Fibroblast of lung (primary cell): ENCODE results near the gene VPS54. TPM values are rescaled to one million over a fixed set of nuclear protein-coding genes. Genes with fewer than 3 reads are reported as not detected.

ENCODE experiments used
- DNase-seq, 2 donors: peaks; one replicate each; pipeline versions ENCODE4 v3.0.0 to v3.0.0-alpha.2; 2010; ENCODE audit warnings: low read depth in 2 of 2
- H2AFZ ChIP-seq: 2 replicates; pipeline ENCODE4 v1.5.1; 2012; ENCODE audit warnings: low read length, control low read depth, inconsistent platforms
- H3K27ac ChIP-seq: 2 replicates; pipeline ENCODE4 v1.5.1; 2011; ENCODE audit warnings: low read length, control low read depth; ENCODE audit not compliant: insufficient read depth
- H3K27me3 ChIP-seq: 2 replicates; pipeline ENCODE4 v1.5.1; 2011; ENCODE audit warnings: mild to moderate bottlenecking, low read length; ENCODE audit not compliant: control insufficient read depth, insufficient read depth
- H3K36me3 ChIP-seq: 2 replicates; pipeline ENCODE4 v1.5.1; 2011; ENCODE audit warnings: low read length; ENCODE audit not compliant: control insufficient read depth, insufficient read depth
- H3K4me1 ChIP-seq: 2 replicates; pipeline ENCODE4 v1.5.1; 2011; ENCODE audit warnings: low read length; ENCODE audit not compliant: control insufficient read depth, insufficient read depth; ENCODE audit errors: extremely low read depth
- H3K4me2 ChIP-seq: 2 replicates; pipeline ENCODE4 v1.5.1; 2011; ENCODE audit warnings: low read length, control low read depth; ENCODE audit not compliant: insufficient read depth; ENCODE audit errors: extremely low read depth
- H3K4me3 ChIP-seq, 4 experiments: fragments of 200-600 bp in 1 of 4; sonication (generic) in 1 of 4; replicated peaks in 1 of 4; 2 replicates each; pipeline ENCODE4 v1.5.1; 2011 to 2016; ENCODE audit warnings: low read length in 4 of 4, low read depth in 3 of 4, mild to moderate bottlenecking in 3 of 4, control low read depth in 2 of 4, inconsistent platforms in 1 of 4, mixed read lengths in 1 of 4; ENCODE audit not compliant: insufficient read depth in 1 of 4; ENCODE audit errors: control extremely low read depth in 1 of 4
- H3K79me2 ChIP-seq: 2 replicates; pipeline ENCODE4 v1.5.1; 2012; ENCODE audit warnings: mild to moderate bottlenecking, low read length, inconsistent platforms; ENCODE audit not compliant: control insufficient read depth, insufficient read depth
- H3K9ac ChIP-seq: 2 replicates; pipeline ENCODE4 v1.5.1; 2011; ENCODE audit warnings: mild to moderate bottlenecking, low read length, control low read depth; ENCODE audit not compliant: insufficient read depth
- H3K9me3 ChIP-seq: 2 replicates; pipeline ENCODE4 v1.5.1; 2012; ENCODE audit warnings: low read depth, low read length; ENCODE audit not compliant: control insufficient read depth, insufficient read depth
- H4K20me1 ChIP-seq: 2 replicates; pipeline ENCODE4 v1.5.1; 2011; ENCODE audit warnings: low read length; ENCODE audit not compliant: control insufficient read depth, insufficient read depth; ENCODE audit errors: extremely low read depth
- CTCF ChIP-seq, 2 donors: IDR thresholded peaks in 1 of 2; conservative IDR thresholded peaks in 1 of 2; 1 replicate in 1 of 2; 2 replicates in 1 of 2; pipeline ENCODE4 v1.5.1; 2011 to 2012; ENCODE audit warnings: low read length in 2 of 2, control low read depth in 1 of 2, inconsistent platforms in 1 of 2, low read depth in 1 of 2, mild to moderate bottlenecking in 1 of 2
- EZH2 ChIP-seq: IDR thresholded peaks from 2 replicates; pipeline ENCODE4 v1.5.1; 2012; ENCODE audit warnings: low read length, control low read depth, mild to moderate bottlenecking; ENCODE audit errors: missing control alignments
- polyA plus RNA-seq, 2 donors: library from polyadenylated mRNA; depleted of rRNA in 1 of 2; stranded (reverse) in 1 of 2; unstranded in 1 of 2; fragments of >200 nt; gene quantifications; 2 replicates each; pipeline ENCODE4 v1.2.1, GENCODE V29; 2011 to 2012; ENCODE audit warnings: missing spikeins in 1 of 2
- total RNA-seq: library from RNA; depleted of rRNA; stranded (reverse); fragments of >200 nt; gene quantifications from 2 replicates; pipeline ENCODE4 v1.2.1, GENCODE V29; 2014

VPS54 gene
- total and polyA plus RNA-seq, 2 donors (not counting 1 experiment from before 2014, with no cell fraction given): 18.4 to 29.7 TPM

GRCh38 chr2:64019975-64020528 lies 824 bp upstream of the VPS54 start:
- no peaks in the 10 kb centered on the region for H4K20me1 ChIP-seq
- TF ChIP-seq CTCF (conservative IDR thresholded peaks at IDR 0.05 in 1 of 2, IDR thresholded peaks at IDR 0.05 in 1 of 2; ENCODE audit: low read depth in 1 of 2, low read length in 2 of 2): no peak
- H3K36me3 ChIP-seq: no peaks in the 10 kb centered on the region
- no peak for DNase-seq
- H3K4me3 ChIP-seq: peak overlapping the region in 2 of 4 experiments; percentile 42 to 73
- H3K27ac ChIP-seq: peak overlapping the region; percentile 92
- H3K79me2 ChIP-seq: peaks cover 36% of the 10 kb centered on the region
- H2AFZ ChIP-seq: peak overlapping the region; percentile 89
- H3K9ac ChIP-seq: peak overlapping the region; percentile 82
- peak overlapping the region; percentile 89 for H3K4me2 ChIP-seq
- no peaks in the 10 kb centered on the region for H3K9me3 ChIP-seq
- H3K4me1 ChIP-seq: peaks cover 3% of the 10 kb centered on the region
- H3K27me3 ChIP-seq: no peaks in the 10 kb centered on the region

GRCh38 chr2:64018701-64019082 lies 536 bp downstream of the VPS54 start:
- Histone ChIP-seq H3K9me3 (no peaks in the 10 kb centered on the region), H2AFZ (peak overlapping the region; percentile 24), H3K79me2 (peaks cover 48% of the 10 kb centered on the region), H3K4me3 (peak overlapping the region; percentile 67 to 94 (median 80)), H3K4me2 (peak overlapping the region; percentile 80), H3K27ac (peak overlapping the region; percentile 92), H3K36me3 (no peaks in the 10 kb centered on the region), H3K9ac (peak overlapping the region; percentile 82), H3K4me1 (peaks cover 3% of the 10 kb centered on the region), H3K27me3 (no peaks in the 10 kb centered on the region), H4K20me1 (no peaks in the 10 kb centered on the region)
- DNase-seq: peak in 1 of 2 donors; percentile 52
- TF ChIP-seq EZH2 (no peak), CTCF (conservative IDR thresholded peaks at IDR 0.05 in 1 of 2, IDR thresholded peaks at IDR 0.05 in 1 of 2; ENCODE audit: low read depth in 1 of 2, low read length in 2 of 2) (no peak)

GRCh38 chr2:64017811-64018700 lies 1.2 kb downstream of the VPS54 start:
- peak overlapping the region; percentile 92 for H3K27ac ChIP-seq
- H3K9ac ChIP-seq: peak overlapping the region; percentile 82
- peak; percentile 34 to 53 for DNase-seq
- H2AFZ ChIP-seq: peak overlapping the region; percentile 24
- no peaks in the 10 kb centered on the region for H3K36me3 ChIP-seq
- H3K79me2 ChIP-seq: peaks cover 52% of the 10 kb centered on the region
- H4K20me1 ChIP-seq: no peaks in the 10 kb centered on the region
- H3K9me3 ChIP-seq: no peaks in the 10 kb centered on the region
- no peaks in the 10 kb centered on the region for H3K27me3 ChIP-seq
- peaks cover 3% of the 10 kb centered on the region for H3K4me1 ChIP-seq
- peak overlapping the region; percentile 80 for H3K4me2 ChIP-seq
- H3K4me3 ChIP-seq: peak overlapping the region; percentile 67 to 94 (median 80)
- TF ChIP-seq CTCF (conservative IDR thresholded peaks at IDR 0.05 in 1 of 2, IDR thresholded peaks at IDR 0.05 in 1 of 2; ENCODE audit: low read depth in 1 of 2, low read length in 2 of 2) (no peak), EZH2 (no peak)
